Activated CD8-positive, alpha-beta memory T cell treated with anti-CD3 and anti-CD28 coated beads, Interleukin-2, amount 50 U/mL, for 1 hour (primary cell): ENCODE results near the gene POLN.
"Not testable (repeated sequence)": the region's sequence is repeated elsewhere in the genome, so short reads cannot be mapped to it uniquely, and the experiment has no call there.

Experiments
- DNase-seq: peaks from one replicate; pipeline ENCODE4 v3.0.0-alpha.2; 2020; ENCODE audit errors: extremely low read depth

POLN gene

DNA sequence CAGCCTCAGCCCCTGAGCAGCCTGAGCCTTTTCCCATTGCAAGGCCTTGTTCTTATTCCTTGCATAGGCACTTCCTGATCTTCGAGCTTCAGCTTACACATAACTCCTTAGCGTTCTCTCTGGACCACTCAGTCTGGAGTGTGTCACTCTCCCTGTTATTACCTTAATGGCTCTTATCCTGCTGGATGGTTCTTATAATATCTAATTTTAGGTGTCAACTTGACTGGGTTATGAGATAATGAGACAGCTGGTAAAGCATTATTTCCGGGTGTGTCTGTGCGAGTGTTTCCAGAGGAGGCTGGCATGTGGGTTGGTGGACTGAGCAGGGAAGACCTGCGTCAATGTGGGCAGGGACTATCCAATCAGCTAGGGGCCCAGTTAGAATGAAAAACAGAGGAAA lies 75.7 kb downstream of the POLN start:
- DNase-seq = no peak

GRCh38 chr4:2165391-2165790 lies 76.5 kb downstream of the POLN start:
- no peak for DNase-seq

GRCh38 chr4:2163311-2163821 lies 78.6 kb downstream of the POLN start:
- no peak for DNase-seq

DNA sequence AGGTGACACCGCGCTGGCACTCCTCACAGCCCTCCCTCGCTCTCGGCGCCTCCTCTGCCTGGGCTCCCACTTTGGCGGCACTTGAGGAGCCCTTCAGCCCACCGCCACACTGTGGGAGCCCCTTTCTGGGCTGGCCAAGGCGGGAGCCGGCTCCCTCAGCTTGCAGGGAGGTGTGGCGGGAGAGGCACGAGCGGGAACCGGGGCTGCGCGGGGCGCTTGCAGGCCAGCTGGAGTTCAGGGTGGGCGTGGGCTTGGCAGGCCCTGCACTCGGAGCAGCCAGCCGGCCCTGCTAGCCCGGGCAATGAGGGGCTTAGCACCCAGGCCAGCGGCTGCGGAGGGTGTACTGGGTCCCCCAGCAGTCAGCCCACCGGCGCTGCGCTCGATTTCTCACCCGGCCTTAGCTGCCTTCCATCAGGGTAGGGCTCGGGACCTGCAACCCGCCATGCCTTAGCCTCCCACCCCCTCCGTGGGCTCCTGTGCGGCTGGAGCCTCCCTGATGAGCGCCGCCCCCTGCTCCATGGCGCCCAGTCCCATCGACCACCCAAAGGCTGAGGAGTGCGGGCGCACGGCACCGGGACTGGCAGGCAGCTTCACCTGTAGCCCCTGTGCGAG lies 80.7 kb downstream of the POLN start:
- DNase-seq = not testable (repeated sequence)

- DNase-seq = no peak
Observed at GRCh38 chr4:2159931-2160330, 82.0 kb downstream of the POLN start.

- DNase-seq = no peak
Observed at GRCh38 chr4:2155246-2155645, 86.7 kb downstream of the POLN start.

GRCh38 chr4:2154215-2154740 lies 87.6 kb downstream of the POLN start:
- DNase-seq = no peak

GRCh38 chr4:2151544-2151943 lies 90.4 kb downstream of the POLN start:
- DNase-seq = no peak

DNA sequence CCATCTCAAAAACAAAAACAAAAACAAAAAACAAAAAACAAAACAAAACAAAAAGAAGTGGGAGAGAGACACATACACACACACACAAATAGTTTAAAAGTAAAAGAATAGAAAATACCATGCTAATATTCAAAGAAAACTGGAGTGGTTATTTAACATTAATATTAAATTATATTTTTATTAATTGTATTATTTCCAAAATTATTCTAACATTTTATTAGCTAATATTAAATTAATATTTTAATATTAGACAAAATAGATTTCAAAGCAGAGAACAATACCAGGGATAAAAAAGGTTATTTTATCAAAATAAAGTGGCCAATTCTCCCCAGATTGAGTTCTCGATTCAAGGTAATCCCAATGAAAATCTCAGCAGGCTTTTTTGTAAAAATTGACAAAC lies 91.8 kb downstream of the POLN start:
- no peak for DNase-seq

DNA sequence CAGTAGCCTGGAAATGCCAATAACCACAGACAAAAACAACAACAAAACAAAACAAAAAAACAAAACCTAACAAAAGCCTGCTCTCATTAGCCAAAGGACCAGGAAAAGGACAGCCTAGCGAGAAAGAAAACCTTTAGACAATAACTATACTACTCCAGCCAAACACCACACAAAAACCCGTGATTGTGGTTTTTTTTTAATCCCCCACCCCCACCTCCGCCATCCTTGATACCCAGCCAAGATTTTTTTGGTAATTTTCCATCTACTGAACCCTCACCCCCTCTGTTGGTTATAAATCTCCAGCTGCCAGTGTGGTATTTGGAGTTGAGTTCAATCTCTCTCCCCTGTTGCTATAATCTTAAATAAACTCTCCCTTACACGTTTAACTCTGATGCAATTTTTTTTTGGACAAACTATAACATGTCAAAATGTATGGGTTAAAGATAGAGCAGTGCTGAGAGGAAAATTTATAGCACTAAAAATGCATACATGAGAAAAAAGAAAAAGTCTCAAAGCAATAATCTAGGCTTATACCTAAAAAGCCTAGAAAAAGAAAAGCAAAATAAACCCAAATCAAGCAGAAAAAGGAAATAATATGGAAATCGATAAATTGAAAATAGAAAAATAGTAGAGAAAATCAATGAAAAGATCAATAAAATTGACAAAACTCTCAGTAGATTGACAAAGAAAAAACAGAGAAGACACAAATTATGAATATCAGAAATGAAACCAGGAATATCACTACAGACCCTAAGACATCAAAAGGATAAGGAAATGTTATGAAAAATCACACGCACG lies 99.1 kb downstream of the POLN start:
- no peak for DNase-seq

GRCh38 chr4:2141762-2142451 lies 100.0 kb downstream of the POLN start:
- no peak for DNase-seq

DNA sequence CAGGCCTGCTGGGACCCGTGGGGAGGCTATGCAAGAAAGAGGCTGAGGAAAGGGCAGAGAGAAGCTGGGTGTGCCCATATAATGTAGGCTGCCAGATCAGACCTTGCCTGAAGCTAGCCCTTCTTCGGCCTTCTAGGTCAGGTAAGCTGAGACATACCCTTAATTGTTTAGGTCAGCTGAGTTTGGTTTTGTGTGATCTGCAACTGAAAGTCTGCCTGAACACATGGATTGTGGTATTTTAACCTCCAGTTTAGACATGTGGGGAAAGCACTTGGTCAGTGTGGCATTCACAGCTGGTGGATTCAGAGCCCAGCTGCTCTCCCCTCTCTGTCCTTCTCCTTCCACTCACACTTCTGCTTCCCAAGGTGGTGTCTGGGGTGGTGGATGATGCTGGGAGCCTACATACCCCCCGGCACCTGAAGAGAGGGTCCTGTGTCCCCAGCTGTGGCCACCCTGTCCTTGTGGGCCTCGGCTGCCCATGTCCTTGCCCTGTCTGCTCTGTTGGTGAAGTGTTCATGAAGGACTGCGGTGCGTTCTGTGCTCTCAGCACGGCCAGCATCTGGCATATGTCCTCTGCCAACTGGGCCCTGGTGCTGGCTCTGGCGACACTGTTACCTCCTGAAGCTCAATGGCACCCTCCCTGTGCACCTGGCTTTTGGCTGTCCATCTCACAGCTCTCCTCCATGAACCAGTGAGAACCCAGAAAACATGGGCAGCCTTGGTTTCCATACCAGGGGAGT lies 100.7 kb downstream of the POLN start:
- no peak for DNase-seq

- DNase-seq = no peak
Observed at GRCh38 chr4:2138846-2139500, 102.9 kb downstream of the POLN start.

DNA sequence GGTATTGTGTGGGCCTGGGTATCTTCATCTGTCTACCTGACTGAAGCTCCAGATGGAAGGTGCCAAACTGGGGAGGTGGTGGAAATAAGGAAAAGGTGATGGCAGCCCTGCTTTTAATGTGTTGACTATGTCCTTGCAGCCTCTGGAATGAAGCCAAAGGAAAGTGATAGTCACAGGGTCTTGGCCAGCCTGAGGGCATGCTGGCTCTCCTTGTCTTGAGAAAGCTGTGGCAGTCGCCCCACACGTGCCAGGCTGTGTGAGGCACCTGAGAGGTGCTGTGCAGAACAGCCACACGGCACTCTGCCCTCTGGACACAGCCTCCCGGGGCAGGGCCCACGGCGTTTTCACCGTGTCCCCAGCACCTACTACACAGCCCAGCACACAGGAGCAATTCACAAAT lies 105.2 kb downstream of the POLN start:
- no peak for DNase-seq

DNA sequence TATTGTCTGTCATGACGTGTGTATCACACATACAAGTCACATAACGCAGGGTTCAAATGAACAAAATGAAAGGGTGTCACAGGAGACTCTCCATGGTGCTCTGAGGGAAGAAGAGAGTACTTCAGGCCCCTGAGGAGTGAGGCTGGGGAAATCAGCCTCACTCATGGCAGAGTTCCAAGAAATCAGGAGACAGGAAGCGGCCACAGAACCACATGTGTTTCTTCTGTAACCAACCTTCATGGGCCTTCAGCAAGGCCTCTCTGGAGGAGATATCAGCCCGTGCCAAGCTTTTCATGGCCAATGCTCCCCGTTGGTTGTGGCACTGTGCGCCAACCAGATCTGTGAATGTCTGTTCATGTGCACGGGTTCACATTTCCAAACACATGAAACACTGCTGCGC lies 106.8 kb downstream of the POLN start:
- DNase-seq = no peak

DNA sequence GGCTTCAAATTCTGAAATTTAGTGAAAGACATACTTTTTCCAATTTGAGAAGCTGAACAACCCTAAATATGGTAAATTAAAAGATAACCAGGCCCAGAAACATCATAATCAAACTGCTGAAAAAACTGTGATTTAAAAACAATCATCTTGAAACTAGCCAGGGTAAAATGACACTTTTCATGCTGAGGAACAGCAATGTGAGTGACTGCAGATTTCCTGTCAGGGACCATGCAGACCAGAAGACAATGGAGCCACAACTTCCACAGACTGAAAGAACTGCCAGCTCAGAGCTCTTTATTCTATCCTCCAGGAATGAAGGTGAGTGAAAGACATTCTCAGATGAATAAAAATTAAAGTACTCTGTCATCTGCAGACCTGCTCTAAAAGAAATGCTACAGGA lies 109.5 kb downstream of the POLN start:
- no peak for DNase-seq

GRCh38 chr4:2127609-2128332 lies 114.2 kb downstream of the POLN start:
- DNase-seq = no peak

DNA sequence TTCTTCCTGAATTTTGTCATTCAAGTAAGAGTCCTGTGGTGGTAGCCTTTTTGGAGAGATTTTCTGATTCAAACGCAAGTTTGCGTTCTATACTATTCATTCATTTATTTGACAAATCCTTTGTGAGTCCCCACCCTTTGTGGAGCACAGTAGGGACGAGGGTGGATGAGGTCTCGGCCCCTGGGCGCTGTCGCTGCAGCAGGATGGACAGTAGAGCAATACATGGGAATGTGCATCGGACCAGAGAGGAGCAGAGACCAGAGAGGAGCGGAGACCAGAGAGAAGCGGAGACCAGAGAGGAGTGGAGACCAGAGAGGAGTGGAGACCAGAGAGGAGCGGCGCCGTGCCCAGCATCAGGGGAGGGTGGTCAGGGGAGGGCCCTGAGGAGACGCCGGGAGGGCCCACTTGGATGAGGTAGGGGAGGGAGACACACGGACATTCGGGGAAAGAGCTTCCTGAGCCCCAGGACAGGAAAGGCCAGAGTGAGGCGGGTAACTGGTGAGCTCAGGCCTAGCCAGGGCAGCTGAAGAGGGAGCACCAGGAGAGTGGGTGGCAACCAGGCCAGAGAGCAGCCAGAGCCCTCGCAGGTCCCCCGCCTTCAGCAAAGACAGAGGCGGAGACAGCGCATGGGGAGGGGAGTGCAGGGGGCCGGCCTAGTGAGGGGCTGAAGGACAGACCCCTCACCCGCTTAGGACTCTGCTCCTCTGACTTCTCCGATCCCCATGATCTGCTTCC lies 115.4 kb downstream of the POLN start:
- DNase-seq = no peak

DNA sequence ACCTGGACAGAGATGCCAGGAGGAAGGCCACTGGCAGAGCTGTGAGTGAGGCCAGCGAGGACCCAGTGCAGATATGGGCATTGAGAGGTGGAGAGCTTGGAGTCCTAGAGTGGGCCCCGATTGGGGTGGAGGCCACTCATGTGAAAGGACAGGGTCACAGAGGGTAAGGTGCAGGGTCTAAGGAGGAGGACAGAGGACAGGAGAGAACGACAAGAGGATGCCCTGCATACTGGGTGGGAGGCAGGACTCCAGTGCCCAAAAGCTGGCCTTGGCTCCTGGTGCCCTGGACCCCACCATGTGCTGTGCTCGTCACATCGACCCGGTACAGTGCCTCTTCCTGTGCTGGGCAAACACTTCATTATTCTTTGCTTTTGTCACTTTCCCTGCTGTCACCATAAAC lies 116.1 kb downstream of the POLN start:
- no peak for DNase-seq

DNA sequence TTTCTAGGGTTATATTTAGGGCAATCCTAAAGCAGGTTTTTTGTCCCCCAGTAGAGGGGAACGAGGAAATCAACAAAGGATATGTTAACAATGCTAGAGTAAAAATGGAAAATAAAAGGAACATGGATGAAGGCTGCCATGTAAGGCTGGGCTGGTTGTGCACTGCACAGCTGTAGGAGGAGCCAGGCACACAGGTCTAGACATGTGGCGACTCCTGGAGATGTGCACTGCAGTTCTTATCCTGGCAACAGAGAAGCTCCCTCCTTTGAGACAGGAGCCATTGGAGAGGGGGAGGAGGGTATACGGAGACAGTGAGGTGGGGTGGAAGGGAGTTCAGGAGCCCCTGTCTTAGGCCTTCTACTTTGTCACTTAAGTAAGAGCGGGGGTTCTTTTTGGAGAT lies 116.9 kb downstream of the POLN start:
- DNase-seq = no peak
